ENCODE data around the gene CLTRN. TPM values are rescaled to one million over a fixed set of nuclear protein-coding genes. Genes with fewer than 3 reads are reported as not detected.

Gene CLTRN
- total and polyA plus RNA-seq, 2 donors = 0.28 to 3.9 TPM

- no peaks in the 10 kb centered on the region for H3K4me1 ChIP-seq (ENCODE audit: control insufficient read depth in 2 of 2, insufficient read depth in 2 of 2, low read length in 2 of 2)
- 89% methylated on average over 7 of the region's 7 CpGs for WGBS
- DNase-seq (ENCODE audit: low read depth in 6 of 9, low spot score in 9 of 9) = peak in 1 of 9 donors; percentile 6
- H3K36me3 ChIP-seq (ENCODE audit: control insufficient read depth in 2 of 2, insufficient read depth in 2 of 2, low read length in 1 of 2) = no peaks in the 10 kb centered on the region
- no peaks in the 10 kb centered on the region for H3K27me3 ChIP-seq (ENCODE audit: control insufficient read depth in 2 of 2, insufficient read depth in 1 of 2, low read length in 1 of 2)
- H3K4me3 ChIP-seq (ENCODE audit: low read length in 2 of 2) = no peak overlapping the region
- no peak overlapping the region for H3K27ac ChIP-seq (ENCODE audit: low read depth in 1 of 2, low read length in 1 of 2)
- H3K9me3 ChIP-seq (ENCODE audit: control insufficient read depth in 2 of 2, insufficient read depth in 1 of 2, low read length in 1 of 2) = no peaks in the 10 kb centered on the region
Observed at GRCh38 chrX:15643786-15644559, 20.6 kb downstream of the CLTRN start.

GRCh38 chrX:15631637-15632036 is 33.0 kb downstream of the CLTRN start:
- no peak for DNase-seq (ENCODE audit: low read depth in 6 of 9, low spot score in 9 of 9)
- H3K4me1 ChIP-seq (ENCODE audit: control insufficient read depth in 2 of 2, insufficient read depth in 2 of 2, low read length in 2 of 2) = no peaks in the 10 kb centered on the region
- H3K27me3 ChIP-seq (ENCODE audit: control insufficient read depth in 2 of 2, insufficient read depth in 1 of 2, low read length in 1 of 2) = no peaks in the 10 kb centered on the region
- H3K4me3 ChIP-seq (ENCODE audit: low read length in 2 of 2) = no peak overlapping the region
- H3K9me3 ChIP-seq (ENCODE audit: control insufficient read depth in 2 of 2, insufficient read depth in 1 of 2, low read length in 1 of 2) = no peaks in the 10 kb centered on the region
- no peaks in the 10 kb centered on the region for H3K36me3 ChIP-seq (ENCODE audit: control insufficient read depth in 2 of 2, insufficient read depth in 2 of 2, low read length in 1 of 2)
- H3K27ac ChIP-seq (ENCODE audit: low read depth in 1 of 2, low read length in 1 of 2) = no peak overlapping the region

- no peak overlapping the region for H3K27ac ChIP-seq (ENCODE audit: low read depth in 1 of 2, low read length in 1 of 2)
- no peaks in the 10 kb centered on the region for H3K4me1 ChIP-seq (ENCODE audit: control insufficient read depth in 2 of 2, insufficient read depth in 2 of 2, low read length in 2 of 2)
- DNase-seq (ENCODE audit: low read depth in 6 of 9, low spot score in 9 of 9) = no peak
- WGBS = 100% methylated on average over 1 of the region's 1 CpG
- no peaks in the 10 kb centered on the region for H3K9me3 ChIP-seq (ENCODE audit: control insufficient read depth in 2 of 2, insufficient read depth in 1 of 2, low read length in 1 of 2)
- no peak overlapping the region for H3K4me3 ChIP-seq (ENCODE audit: low read length in 2 of 2)
- H3K36me3 ChIP-seq (ENCODE audit: control insufficient read depth in 2 of 2, insufficient read depth in 2 of 2, low read length in 1 of 2) = no peaks in the 10 kb centered on the region
- no peaks in the 10 kb centered on the region for H3K27me3 ChIP-seq (ENCODE audit: control insufficient read depth in 2 of 2, insufficient read depth in 1 of 2, low read length in 1 of 2)
Observed at GRCh38 chrX:15623054-15623453, 41.6 kb downstream of the CLTRN start.

GRCh38 chrX:15619053-15619755 is 45.4 kb downstream of the CLTRN start:
- no peaks in the 10 kb centered on the region for H3K4me1 ChIP-seq (ENCODE audit: control insufficient read depth in 2 of 2, insufficient read depth in 2 of 2, low read length in 2 of 2)
- H3K4me3 ChIP-seq (ENCODE audit: low read length in 2 of 2) = no peak overlapping the region
- no peaks in the 10 kb centered on the region for H3K9me3 ChIP-seq (ENCODE audit: control insufficient read depth in 2 of 2, insufficient read depth in 1 of 2, low read length in 1 of 2)
- H3K27ac ChIP-seq (ENCODE audit: low read depth in 1 of 2, low read length in 1 of 2) = no peak overlapping the region
- no peaks in the 10 kb centered on the region for H3K27me3 ChIP-seq (ENCODE audit: control insufficient read depth in 2 of 2, insufficient read depth in 1 of 2, low read length in 1 of 2)
- no peaks in the 10 kb centered on the region for H3K36me3 ChIP-seq (ENCODE audit: control insufficient read depth in 2 of 2, insufficient read depth in 2 of 2, low read length in 1 of 2)
- WGBS = 89% methylated on average over 3 of the region's 3 CpGs
- no peak for DNase-seq (ENCODE audit: low read depth in 6 of 9, low spot score in 9 of 9)

GRCh38 chrX:15617111-15617510 is 47.5 kb downstream of the CLTRN start:
- no peaks in the 10 kb centered on the region for H3K36me3 ChIP-seq (ENCODE audit: control insufficient read depth in 2 of 2, insufficient read depth in 2 of 2, low read length in 1 of 2)
- 97% methylated on average over 6 of the region's 6 CpGs for WGBS
- no peak overlapping the region for H3K27ac ChIP-seq (ENCODE audit: low read depth in 1 of 2, low read length in 1 of 2)
- no peaks in the 10 kb centered on the region for H3K4me1 ChIP-seq (ENCODE audit: control insufficient read depth in 2 of 2, insufficient read depth in 2 of 2, low read length in 2 of 2)
- no peaks in the 10 kb centered on the region for H3K9me3 ChIP-seq (ENCODE audit: control insufficient read depth in 2 of 2, insufficient read depth in 1 of 2, low read length in 1 of 2)
- DNase-seq (ENCODE audit: low read depth in 6 of 9, low spot score in 9 of 9) = no peak
- no peak overlapping the region for H3K4me3 ChIP-seq (ENCODE audit: low read length in 2 of 2)
- H3K27me3 ChIP-seq (ENCODE audit: control insufficient read depth in 2 of 2, insufficient read depth in 1 of 2, low read length in 1 of 2) = no peaks in the 10 kb centered on the region

GRCh38 chrX:15616531-15616930 is 48.1 kb downstream of the CLTRN start:
- no peak overlapping the region for H3K27ac ChIP-seq (ENCODE audit: low read depth in 1 of 2, low read length in 1 of 2)
- H3K36me3 ChIP-seq (ENCODE audit: control insufficient read depth in 2 of 2, insufficient read depth in 2 of 2, low read length in 1 of 2) = no peaks in the 10 kb centered on the region
- H3K4me3 ChIP-seq (ENCODE audit: low read length in 2 of 2) = no peak overlapping the region
- DNase-seq (ENCODE audit: low read depth in 6 of 9, low spot score in 9 of 9) = no peak
- no peaks in the 10 kb centered on the region for H3K4me1 ChIP-seq (ENCODE audit: control insufficient read depth in 2 of 2, insufficient read depth in 2 of 2, low read length in 2 of 2)
- H3K27me3 ChIP-seq (ENCODE audit: control insufficient read depth in 2 of 2, insufficient read depth in 1 of 2, low read length in 1 of 2) = no peaks in the 10 kb centered on the region
- H3K9me3 ChIP-seq (ENCODE audit: control insufficient read depth in 2 of 2, insufficient read depth in 1 of 2, low read length in 1 of 2) = no peaks in the 10 kb centered on the region
- WGBS = 97% methylated on average over 3 of the region's 3 CpGs

- 90% methylated on average over 5 of the region's 5 CpGs for WGBS
- Histone ChIP-seq H3K4me1 (ENCODE audit: control insufficient read depth in 2 of 2, insufficient read depth in 2 of 2, low read length in 2 of 2) (no peaks in the 10 kb centered on the region), H3K27ac (ENCODE audit: low read depth in 1 of 2, low read length in 1 of 2) (no peak overlapping the region)
Observed at GRCh38 chrX:15607067-15607466, 57.5 kb downstream of the CLTRN start.

GRCh38 chrX:15606136-15606535 is 58.5 kb downstream of the CLTRN start:
- no peak for DNase-seq (ENCODE audit: low read depth in 6 of 9, low spot score in 9 of 9)
- Histone ChIP-seq H3K4me1 (ENCODE audit: control insufficient read depth in 2 of 2, insufficient read depth in 2 of 2, low read length in 2 of 2) (no peaks in the 10 kb centered on the region), H3K4me3 (ENCODE audit: low read length in 2 of 2) (no peak overlapping the region), H3K27me3 (ENCODE audit: control insufficient read depth in 2 of 2, insufficient read depth in 1 of 2, low read length in 1 of 2) (no peaks in the 10 kb centered on the region), H3K27ac (ENCODE audit: low read depth in 1 of 2, low read length in 1 of 2) (no peak overlapping the region), H3K36me3 (ENCODE audit: control insufficient read depth in 2 of 2, insufficient read depth in 2 of 2, low read length in 1 of 2) (no peaks in the 10 kb centered on the region), H3K9me3 (ENCODE audit: control insufficient read depth in 2 of 2, insufficient read depth in 1 of 2, low read length in 1 of 2) (no peaks in the 10 kb centered on the region)
- WGBS = 80% methylated on average over 1 of the region's 1 CpG

More at GRCh38 chrX:15607067-15607466, 57.5 kb downstream of the CLTRN start:
- Histone ChIP-seq H3K27me3 (ENCODE audit: control insufficient read depth in 2 of 2, insufficient read depth in 1 of 2, low read length in 1 of 2) (no peaks in the 10 kb centered on the region), H3K9me3 (ENCODE audit: control insufficient read depth in 2 of 2, insufficient read depth in 1 of 2, low read length in 1 of 2) (no peaks in the 10 kb centered on the region), H3K4me3 (ENCODE audit: low read length in 2 of 2) (no peak overlapping the region), H3K36me3 (ENCODE audit: control insufficient read depth in 2 of 2, insufficient read depth in 2 of 2, low read length in 1 of 2) (no peaks in the 10 kb centered on the region)
- DNase-seq (ENCODE audit: low read depth in 6 of 9, low spot score in 9 of 9) = no peak

- Histone ChIP-seq H3K4me1 (ENCODE audit: control insufficient read depth in 2 of 2, insufficient read depth in 2 of 2, low read length in 2 of 2) (no peaks in the 10 kb centered on the region), H3K4me3 (ENCODE audit: low read length in 2 of 2) (no peak overlapping the region), H3K27me3 (ENCODE audit: control insufficient read depth in 2 of 2, insufficient read depth in 1 of 2, low read length in 1 of 2) (no peaks in the 10 kb centered on the region), H3K36me3 (ENCODE audit: control insufficient read depth in 2 of 2, insufficient read depth in 2 of 2, low read length in 1 of 2) (no peaks in the 10 kb centered on the region), H3K27ac (ENCODE audit: low read depth in 1 of 2, low read length in 1 of 2) (no peak overlapping the region), H3K9me3 (ENCODE audit: control insufficient read depth in 2 of 2, insufficient read depth in 1 of 2, low read length in 1 of 2) (no peaks in the 10 kb centered on the region)
- 100% methylated on average over 1 of the region's 1 CpG for WGBS
- DNase-seq (ENCODE audit: low read depth in 6 of 9, low spot score in 9 of 9) = no peak
Observed at GRCh38 chrX:15605226-15605625, 59.4 kb downstream of the CLTRN start.

Measured in thymus (tissue), 11 donors.